ENCODE measurements around the gene VPS37D.

Gene VPS37D

DNA sequence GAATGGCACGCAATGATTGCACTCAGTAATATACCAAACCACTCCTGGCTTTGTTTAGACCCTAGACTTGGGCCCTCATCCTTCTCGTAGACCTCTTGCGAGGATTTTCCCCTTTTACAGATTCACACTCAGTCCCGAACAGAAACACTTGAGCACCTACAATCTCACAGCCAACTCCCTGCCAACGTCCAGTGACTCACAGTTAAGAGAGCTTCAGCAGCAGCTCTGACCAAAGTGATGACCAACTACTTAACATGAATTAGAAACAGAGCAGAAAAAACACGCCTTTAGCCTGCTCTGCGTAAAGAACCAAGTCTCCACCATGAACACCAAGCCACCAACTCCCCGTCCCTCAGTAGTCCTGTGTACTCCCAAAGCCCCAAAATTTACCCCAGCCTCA is 13.4 kb downstream of the VPS37D start:
- TF ChIP-seq, protein P1, sequence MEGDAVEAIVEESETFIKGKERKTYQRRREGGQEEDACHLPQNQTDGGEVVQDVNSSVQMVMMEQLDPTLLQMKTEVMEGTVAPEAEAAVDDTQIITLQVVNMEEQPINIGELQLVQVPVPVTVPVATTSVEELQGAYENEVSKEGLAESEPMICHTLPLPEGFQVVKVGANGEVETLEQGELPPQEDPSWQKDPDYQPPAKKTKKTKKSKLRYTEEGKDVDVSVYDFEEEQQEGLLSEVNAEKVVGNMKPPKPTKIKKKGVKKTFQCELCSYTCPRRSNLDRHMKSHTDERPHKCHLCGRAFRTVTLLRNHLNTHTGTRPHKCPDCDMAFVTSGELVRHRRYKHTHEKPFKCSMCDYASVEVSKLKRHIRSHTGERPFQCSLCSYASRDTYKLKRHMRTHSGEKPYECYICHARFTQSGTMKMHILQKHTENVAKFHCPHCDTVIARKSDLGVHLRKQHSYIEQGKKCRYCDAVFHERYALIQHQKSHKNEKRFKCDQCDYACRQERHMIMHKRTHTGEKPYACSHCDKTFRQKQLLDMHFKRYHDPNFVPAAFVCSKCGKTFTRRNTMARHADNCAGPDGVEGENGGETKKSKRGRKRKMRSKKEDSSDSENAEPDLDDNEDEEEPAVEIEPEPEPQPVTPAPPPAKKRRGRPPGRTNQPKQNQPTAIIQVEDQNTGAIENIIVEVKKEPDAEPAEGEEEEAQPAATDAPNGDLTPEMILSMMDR (IDR thresholded peaks at IDR 0.05; ENCODE audit: low read length, missing control alignments) = no peak
- H3K4me3 ChIP-seq (replicated peaks; ENCODE audit: low read depth, low read length) = peak overlapping the region; percentile 12
- DNase-seq (ENCODE audit: low read depth) = peak; percentile 22

DNA sequence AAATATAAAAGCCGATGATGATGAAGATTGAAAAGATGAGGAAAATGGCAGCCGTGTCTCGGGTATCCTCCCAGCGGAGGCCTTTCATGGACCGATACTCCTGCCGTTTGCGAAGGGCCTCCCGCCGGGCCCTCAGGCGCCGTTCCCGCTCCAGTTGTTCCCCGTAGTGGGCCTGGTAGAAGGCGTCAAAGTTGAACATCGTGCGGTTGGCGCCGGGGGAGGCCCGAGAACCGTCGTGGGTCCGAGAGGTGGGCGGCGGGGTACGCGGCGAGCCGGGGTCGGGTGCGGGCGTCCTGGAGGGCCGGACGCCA is 15.1 kb downstream of the VPS37D start:
- TF ChIP-seq, protein P1 (IDR thresholded peaks at IDR 0.05; ENCODE audit: low read length, missing control alignments) = no peak
- DNase-seq (ENCODE audit: low read depth) = no peak
- peak overlapping the region; percentile 82 for H3K4me3 ChIP-seq (replicated peaks; ENCODE audit: low read depth, low read length)

DNA sequence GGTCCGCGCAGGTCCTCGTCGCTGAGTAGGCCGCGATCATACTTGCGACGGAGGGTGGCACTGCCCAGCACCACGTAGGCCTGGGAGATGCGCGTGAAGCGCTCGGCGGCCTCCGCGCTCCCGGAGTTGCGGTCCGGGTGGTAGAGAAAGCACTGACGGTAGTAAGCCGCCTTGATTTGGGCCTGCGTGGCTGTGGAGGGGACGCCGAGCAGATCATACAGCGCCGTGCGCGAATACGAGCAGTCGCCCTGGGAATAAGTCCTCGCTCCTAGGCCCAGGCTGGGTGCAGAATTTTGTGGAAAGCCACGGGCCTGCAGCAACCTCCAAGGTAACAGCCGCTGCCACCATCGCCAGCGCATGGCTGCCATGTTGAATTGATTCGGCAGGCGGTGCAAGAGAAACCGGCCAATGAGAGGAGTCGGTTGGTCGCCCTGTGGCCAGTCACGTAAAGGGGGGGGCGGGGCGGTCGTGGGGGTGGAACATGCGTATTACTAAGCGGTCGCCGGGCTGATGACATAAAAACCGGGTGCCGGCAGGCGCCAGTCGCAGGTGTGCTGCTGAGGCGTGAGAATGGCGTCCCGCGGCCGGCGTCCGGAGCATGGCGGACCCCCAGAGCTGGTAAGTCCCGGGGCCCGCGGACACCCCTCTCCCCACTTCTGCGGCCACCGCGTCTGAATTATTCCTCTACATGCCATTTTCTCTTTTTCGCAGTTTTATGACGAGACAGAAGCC is 15.6 kb downstream of the VPS37D start, which contains the start of the genes BUD23 and DNAJC30:
BUD23 (plus strand) TSS at position 542 of the 732 bp plus-strand sequence; CDS start at position 571, 29 bp downstream.
DNAJC30 (minus strand) TSS at position 398 of the 732 bp plus-strand sequence; CDS start at position 368, 30 bp downstream.
- TF ChIP-seq, protein P1 (IDR thresholded peaks at IDR 0.05; ENCODE audit: low read length, missing control alignments) = no peak
- peak; percentile 95 for DNase-seq (ENCODE audit: low read depth)
- H3K4me3 ChIP-seq (replicated peaks; ENCODE audit: low read depth, low read length) = peak within 1 kb of the TSS; percentile 82

DNA sequence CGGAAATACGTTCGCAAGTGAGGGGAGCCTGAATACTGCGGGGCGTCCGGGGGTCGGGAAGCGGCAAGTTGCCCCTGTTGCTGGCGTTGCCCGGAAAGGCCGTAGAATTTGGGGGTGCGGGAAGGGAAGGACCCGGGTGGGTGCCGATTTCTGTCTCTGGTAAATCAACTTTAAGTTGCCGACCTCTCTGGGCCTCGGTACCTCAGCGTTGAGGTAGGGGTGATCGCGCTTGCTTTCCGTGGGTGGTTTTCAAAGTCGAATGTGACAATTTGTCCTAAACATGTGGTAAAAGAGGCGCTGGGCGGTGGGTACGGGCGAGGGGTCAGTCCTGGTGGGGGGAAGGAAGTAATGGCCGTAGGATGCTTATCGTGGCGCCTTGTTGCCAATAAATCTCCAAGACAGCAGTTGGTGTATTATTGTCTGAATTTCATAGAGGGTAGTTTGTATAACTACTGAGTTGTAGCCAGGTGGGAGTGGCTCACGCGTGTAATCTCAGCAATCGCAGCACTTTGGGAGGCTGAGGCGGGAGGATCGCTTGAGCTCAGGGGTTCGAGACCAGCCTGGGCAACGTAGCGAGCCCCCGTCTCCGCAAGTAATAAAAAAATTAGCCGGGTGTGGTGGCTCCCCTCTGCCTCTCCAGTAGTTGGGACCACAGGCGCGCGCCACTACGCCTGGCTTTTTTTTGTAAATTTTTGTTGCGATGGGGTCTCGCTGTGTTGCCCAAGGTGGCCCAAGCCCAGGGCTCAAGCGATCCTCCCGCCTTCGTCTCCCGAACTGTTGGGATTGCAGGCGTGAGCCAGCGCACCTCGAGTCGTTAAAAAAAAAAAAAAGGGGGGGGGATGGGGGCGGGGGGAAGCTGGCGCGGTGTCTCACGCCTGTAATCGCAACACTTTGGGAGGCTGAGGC is 16.4 kb downstream of the VPS37D start:
- DNase-seq (ENCODE audit: low read depth) = no peak
- TF ChIP-seq, protein P1 (IDR thresholded peaks at IDR 0.05; ENCODE audit: low read length, missing control alignments) = no peak
- H3K4me3 ChIP-seq (replicated peaks; ENCODE audit: low read depth, low read length) = peak overlapping the region; percentile 82

DNA sequence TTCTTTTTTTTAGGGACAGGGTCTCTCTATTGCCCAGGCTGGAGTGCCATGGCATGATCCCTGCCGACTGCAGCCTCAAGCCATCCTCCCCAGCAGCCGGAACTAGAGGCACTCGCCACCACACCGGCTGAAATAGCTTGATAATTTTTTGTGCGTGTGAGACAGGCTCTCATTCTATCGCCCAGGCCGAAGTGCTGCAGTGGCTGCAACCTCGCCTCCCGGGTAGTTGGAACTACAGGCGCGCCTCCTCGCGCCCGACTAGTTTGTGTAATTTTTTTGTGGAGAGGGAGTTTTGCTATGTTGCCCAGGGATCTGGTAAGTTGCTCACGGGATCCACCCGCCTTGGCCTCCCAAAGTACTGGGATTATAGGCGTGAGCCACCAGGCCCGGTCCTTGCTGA is 17.7 kb downstream of the VPS37D start:
- H3K4me3 ChIP-seq (replicated peaks; ENCODE audit: low read depth, low read length) = no peak overlapping the region
- DNase-seq (ENCODE audit: low read depth) = no peak
- TF ChIP-seq, protein P1 (IDR thresholded peaks at IDR 0.05; ENCODE audit: low read length, missing control alignments) = no peak

DNA sequence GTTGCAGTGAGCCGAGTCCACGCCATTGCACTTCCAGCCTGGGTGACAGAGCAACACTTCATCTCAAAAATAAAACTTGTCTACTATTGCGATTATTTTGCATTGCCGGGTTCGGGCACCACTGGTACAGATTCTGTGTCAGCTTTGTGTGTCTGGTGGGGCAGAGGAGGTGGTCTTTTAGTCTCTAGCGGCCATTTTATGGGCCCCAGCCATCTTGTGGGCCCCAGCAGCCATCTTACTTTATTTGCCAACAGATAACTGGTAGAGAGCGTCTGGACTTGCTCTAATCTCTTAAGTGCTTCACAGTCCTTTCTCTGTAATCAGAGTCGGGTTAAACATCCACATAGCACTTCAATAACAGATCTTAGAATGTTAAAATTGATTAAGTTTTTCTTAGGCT is 20.7 kb downstream of the VPS37D start:
- DNase-seq (ENCODE audit: low read depth) = no peak
- no peak overlapping the region for H3K4me3 ChIP-seq (replicated peaks; ENCODE audit: low read depth, low read length)
- TF ChIP-seq, protein P1 (IDR thresholded peaks at IDR 0.05; ENCODE audit: low read length, missing control alignments) = no peak
